ENCODE measurements around the gene TPD52L2.
"Not testable (repeated sequence)": the region's sequence is repeated elsewhere in the genome, so short reads cannot be mapped to it uniquely, and the experiment has no call there.

Gene TPD52L2

DNA sequence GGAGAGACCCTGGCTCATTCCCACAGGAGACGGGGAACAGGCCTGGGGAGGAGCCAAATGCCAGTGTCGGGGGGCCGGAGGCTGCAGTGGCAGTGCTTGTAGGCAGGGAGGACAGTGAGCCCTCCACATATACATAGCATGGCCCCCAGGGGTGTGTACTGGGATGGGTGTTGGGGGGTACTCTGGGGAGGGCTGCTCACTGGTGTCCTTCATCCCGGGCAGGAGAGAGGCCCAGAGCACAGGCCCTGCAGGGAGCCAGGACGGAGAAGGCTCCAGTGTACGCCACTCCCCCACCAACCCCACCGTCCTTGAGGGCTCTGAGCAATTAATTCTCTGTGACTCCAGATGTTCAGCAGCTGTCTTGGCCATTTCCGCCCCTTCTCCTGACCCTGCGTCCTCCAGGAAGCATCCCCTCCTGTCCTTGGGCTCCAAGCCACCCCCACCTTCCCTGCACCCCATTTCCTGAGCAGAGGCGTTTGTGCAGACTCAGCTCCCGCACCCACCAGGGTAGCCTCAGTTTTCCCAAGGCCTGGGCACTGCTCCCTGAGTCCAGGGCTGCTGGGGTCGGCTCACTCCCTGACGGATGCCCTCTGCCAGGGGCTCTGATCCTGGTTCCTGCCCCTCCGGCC, 7.2 kb upstream of the TPD52L2 start:
- DNase-seq = no peak

GRCh38 chr20:63858393-63859165, 6.5 kb upstream of the TPD52L2 start:
- DNase-seq = peak; percentile 11

GRCh38 chr20:63859166-63859699, 5.8 kb upstream of the TPD52L2 start:
- no peak for DNase-seq

- DNase-seq = no peak
These were observed 4.6 kb upstream of the TPD52L2 start for GRCh38 chr20:63860325-63861051.

- no peak for DNase-seq
These were observed 3.6 kb upstream of the TPD52L2 start, which contains the start of gene ABHD16B for GRCh38 chr20:63861365-63861934. ABHD16B (plus strand) TSS chr20:63861498; CDS start chr20:63861541, 43 bp downstream.

DNA sequence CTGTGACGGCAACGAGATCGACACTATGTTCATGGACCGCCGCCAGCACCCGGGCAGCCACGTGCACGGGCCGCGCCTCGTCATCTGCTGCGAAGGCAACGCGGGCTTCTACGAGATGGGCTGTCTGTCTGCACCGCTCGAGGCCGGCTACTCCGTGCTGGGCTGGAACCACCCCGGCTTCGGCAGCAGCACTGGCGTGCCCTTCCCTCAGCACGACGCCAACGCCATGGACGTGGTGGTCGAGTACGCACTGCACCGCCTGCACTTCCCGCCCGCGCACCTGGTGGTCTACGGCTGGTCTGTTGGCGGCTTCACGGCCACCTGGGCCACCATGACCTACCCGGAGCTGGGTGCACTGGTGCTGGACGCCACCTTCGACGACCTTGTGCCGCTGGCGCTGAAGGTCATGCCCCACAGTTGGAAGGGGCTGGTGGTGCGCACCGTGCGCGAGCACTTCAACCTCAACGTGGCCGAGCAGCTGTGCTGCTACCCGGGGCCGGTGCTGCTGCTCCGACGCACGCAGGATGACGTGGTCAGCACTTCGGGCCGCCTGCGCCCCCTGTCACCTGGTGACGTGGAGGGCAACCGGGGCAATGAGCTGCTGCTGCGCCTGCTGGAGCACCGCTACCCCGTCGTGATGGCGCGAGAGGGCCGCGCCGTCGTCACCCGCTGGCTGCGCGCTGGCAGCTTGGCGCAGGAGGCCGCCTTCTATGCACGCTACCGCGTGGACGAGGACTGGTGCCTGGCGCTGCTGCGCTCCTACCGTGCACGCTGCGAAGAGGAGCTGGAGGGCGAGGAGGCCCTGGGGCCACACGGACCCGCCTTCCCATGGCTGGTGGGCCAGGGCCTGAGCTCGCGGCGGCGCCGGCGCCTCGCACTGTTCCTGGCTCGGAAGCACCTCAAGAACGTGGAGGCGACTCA, 2.8 kb upstream of the TPD52L2 start:
- DNase-seq = no peak

DNA sequence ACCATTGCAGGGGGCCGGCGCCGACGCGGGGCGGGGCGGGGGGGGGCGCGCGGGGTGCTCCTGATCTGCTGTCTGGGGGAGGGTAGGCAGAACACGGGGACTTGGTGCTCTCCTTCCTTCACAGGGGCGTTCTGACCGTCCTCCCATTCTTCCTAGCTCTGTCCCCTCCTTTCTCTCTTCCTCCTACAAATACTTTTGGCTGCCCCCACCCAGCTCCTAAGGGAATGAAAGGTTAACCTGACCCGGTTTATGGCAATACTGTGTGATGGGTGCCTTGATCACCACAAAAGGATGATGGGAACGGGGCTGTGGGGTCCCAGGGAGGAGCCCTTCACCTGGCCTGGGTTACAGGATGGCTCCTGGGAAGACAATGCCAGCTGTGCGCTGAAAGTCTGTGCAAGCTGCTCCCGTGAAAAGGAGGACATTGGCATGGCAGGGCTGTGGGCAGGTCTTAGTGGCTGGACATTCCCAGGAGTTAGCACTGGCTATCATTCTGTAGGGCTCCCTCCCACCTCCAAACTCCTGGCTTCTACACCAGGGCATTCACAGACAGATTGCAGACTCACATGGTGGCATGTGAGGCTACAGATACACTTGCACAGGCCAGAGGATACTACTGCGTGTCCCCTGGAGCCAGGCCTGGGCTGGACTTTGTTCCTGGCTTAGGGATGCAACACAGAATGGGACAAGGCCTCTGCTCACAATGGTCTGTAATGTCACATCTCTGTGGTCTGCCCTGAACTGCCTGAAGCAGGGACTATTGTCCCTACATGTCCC, 1.9 kb upstream of the TPD52L2 start:
- DNase-seq = no peak

GRCh38 chr20:63863798-63864544, 1.1 kb upstream of the TPD52L2 start:
- DNase-seq = no peak

DNA sequence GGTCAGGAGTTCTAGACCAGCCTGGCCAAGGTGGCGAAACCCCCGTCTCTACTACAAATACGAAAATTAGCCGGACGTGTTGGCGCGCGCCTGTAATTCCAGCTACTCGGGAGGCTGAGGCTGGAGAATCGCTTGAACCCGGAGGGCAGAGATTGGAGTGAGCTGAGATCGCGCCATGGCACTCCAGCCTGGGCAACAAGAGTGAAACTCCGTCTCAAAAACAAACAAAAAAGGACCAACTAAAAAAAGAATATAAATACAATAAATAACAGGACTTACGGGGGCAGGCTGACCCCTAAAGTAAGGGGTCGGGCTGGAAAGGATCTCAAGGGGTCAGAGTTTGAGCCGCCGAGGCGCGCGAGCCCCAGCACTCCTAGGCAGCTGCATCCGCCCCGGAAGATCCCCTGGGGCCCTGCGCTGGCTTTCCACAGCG, 509 bp upstream of the TPD52L2 start:
- DNase-seq = no peak

- DNase-seq = not testable (repeated sequence)
These were observed 2.0 kb downstream of the TPD52L2 start for GRCh38 chr20:63867042-63867441.

- no peak for DNase-seq
These were observed 3.2 kb downstream of the TPD52L2 start for GRCh38 chr20:63868264-63868663.

- no peak for DNase-seq
These were observed 8.5 kb downstream of the TPD52L2 start for GRCh38 chr20:63873477-63873971.

DNA sequence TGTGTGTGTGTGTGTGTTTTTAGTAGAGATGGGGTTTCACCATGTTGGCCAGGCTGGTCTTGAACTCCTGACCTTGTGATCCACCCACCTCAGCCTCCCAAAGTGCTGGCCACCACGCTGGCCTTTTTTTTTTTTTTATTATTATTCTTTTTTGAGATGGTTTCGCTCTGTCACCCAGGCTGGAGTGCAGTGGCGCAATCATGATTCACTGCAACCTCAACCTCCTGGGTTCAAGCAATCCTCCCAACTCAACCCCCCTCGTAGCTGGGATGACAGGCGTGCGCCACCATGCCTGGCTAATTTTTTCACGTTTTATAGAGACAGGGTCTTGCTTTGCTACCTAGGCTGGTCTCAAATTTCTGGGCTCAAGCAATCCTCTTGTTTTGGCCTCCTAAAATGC, 9.2 kb downstream of the TPD52L2 start:
- not testable (repeated sequence) for DNase-seq

DNA sequence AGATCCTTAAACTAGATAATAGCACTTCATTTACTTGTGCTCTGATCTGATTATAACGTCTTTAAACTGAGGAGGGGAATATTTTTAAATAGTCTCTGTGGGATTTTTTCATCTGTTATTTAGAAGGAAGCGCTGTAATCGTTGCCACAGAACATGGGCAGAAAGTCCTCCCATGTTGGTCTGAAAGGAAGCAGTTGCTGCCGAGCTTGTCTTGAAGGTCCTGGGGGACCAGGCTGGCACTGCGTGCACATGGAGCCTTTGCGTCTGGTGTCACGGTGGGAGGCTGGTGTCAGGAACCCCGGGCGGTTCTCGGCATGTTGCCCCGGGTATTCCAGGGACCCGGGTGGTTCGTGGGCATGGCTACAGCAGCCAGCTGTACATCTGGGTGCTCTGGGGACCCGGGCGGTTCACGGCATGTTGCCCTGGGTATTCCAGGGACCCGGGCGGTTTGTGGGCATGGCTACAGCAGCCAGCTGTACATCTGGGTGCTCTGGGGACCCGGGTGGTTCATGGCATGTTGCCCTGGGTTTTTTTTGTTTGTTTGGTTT, 11.5 kb downstream of the TPD52L2 start:
- DNase-seq = peak; percentile 87

GRCh38 chr20:63877755-63878470, 12.8 kb downstream of the TPD52L2 start:
- no peak for DNase-seq

DNA sequence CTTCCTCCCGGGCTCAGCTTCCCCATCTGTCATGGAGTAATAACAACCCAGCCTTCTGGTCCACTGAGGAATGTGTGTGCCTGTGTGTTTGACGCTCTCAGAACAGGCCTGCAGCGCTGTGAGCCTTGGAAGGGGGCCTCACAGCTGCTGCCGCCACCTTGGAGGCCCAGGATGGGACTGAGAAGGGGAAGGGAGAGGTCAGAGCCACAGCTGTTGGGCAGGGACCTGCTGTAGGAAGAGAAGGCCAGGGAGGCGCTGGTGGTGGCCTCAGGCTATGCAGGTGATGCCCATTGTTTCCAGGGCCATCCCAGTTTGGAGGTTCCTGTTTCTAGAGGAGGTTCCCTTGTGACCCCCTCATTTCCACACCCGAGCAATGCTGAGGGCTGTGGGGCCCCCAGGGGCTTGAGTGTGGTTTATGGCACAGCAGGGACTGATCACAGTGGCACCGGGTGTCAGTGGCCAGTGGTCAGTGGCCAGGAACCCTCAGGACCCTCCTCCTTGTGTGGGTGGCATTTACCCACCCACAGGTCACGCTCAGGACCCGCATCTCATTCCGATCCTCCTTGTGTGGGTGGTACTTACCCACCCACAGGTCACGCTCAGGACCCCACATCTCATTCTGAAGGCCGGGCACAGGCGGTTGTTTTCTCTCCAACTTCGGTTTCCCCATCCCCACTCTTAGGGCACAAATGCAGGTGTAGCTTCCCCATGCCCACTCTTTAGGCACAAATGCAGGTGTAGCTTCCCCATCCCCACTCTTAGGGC, 14.0 kb downstream of the TPD52L2 start:
- DNase-seq = no peak

GRCh38 chr20:63880901-63881300, 15.8 kb downstream of the TPD52L2 start:
- DNase-seq = not testable (repeated sequence)
